Panc1 (cell line): ENCODE measurements around the gene BRD3. TPM values are rescaled to one million over a fixed set of nuclear protein-coding genes. Genes with fewer than 3 reads are reported as not detected.

Source experiments
- ATAC-seq: fragments of 200-7000 bp; cut with Tn5 transposase; 2 replicates; pipeline ENCODE4 v1.9.1; 2020; ENCODE audit warnings: mild to moderate bottlenecking, moderate library complexity
- BruUV-seq: library from RNA; stranded (reverse); fragments of 400-500 nt; replicated peaks from 2 replicates; lab custom pipeline; 2021; lab: Mats Ljungman, UMichigan
- CTCF ChIA-PET: fragments of 300-600 bp; sonication (Branson Sonifier 250); formaldehyde crosslinking; loops from one replicate; lab custom pipeline; 2022; ENCODE audit warnings: antibody characterized with exemption; lab: Charles Lee
- POLR2A ChIA-PET: fragments of 300-600 bp; sonication (Branson Sonifier 250); formaldehyde crosslinking; loops from one replicate; lab custom pipeline; 2022; ENCODE audit warnings: antibody characterized with exemption; lab: Charles Lee
- DNase-seq: peaks from one replicate; pipeline ENCODE4 v3.0.0-alpha.2; 2010; ENCODE audit warnings: low read depth, low spot score
- H3K27ac ChIP-seq: 2 replicates; pipeline ENCODE4 v1.5.1; 2011; ENCODE audit warnings: mild to moderate bottlenecking, low read length, inconsistent platforms
- H3K27me3 ChIP-seq: fragments of 200-500 bp; sonication (Bioruptor generic); 2 replicates; pipeline ENCODE4 v1.6.0; 2014; ENCODE audit warnings: low read length, inconsistent platforms; ENCODE audit not compliant: control insufficient read depth, insufficient read depth
- H3K36me3 ChIP-seq: fragments of 200-500 bp; sonication (Bioruptor generic); 2 replicates; pipeline ENCODE4 v1.5.1; 2014; ENCODE audit warnings: inconsistent platforms, mild to moderate bottlenecking, low read length, moderate library complexity; ENCODE audit not compliant: control insufficient read depth, insufficient read depth
- H3K4me1 ChIP-seq: 2 replicates; pipeline ENCODE4 v1.5.1; 2011; ENCODE audit warnings: inconsistent platforms, mild to moderate bottlenecking, low read length, moderate library complexity; ENCODE audit not compliant: control insufficient read depth, insufficient read depth
- H3K4me3 ChIP-seq, 2 experiments: 2 replicates each; pipeline ENCODE4 v1.5.1; 2011 to 2012; ENCODE audit warnings: low read depth in 2 of 2, low read length in 2 of 2, mild to moderate bottlenecking in 2 of 2, inconsistent platforms in 1 of 2, moderate library complexity in 1 of 2
- H3K9me3 ChIP-seq: fragments of 200-500 bp; sonication (Bioruptor generic); 2 replicates; pipeline ENCODE4 v1.5.1; 2014; ENCODE audit warnings: low read depth, mild to moderate bottlenecking, inconsistent platforms, low read length, moderate library complexity; ENCODE audit not compliant: control insufficient read depth, insufficient read depth
- CTCF ChIP-seq: fragments of 450-650 bp; IDR thresholded peaks from 2 replicates; pipeline ENCODE4 v1.5.1; 2017; ENCODE audit warnings: mild to moderate bottlenecking
- POLR2AphosphoS5 ChIP-seq: IDR thresholded peaks from 2 replicates; pipeline ENCODE4 v1.6.1; 2012; ENCODE audit warnings: mild to moderate bottlenecking, low read depth, low read length, moderate library complexity
- SIN3A ChIP-seq: IDR thresholded peaks from 2 replicates; pipeline ENCODE4 v1.6.1; 2012; ENCODE audit warnings: low read depth, mild to moderate bottlenecking, low read length, moderate library complexity, borderline replicate concordance; ENCODE audit not compliant: insufficient read depth
- TCF7L2 ChIP-seq: IDR thresholded peaks from 2 replicates; pipeline ENCODE4 v1.6.1; 2011; ENCODE audit warnings: mild to moderate bottlenecking, low read depth, low read length, inconsistent platforms
- in situ Hi-C: cut with HindIII; loops from 2 replicates; pipeline ENCODE4 v1.10.0; 2016; ENCODE audit warnings: low sequenced_read_pairs, low pct_unique_long_range_greater_than_20kb
- intact Hi-C: fragments of 100-400 bp; cut with micrococcal nuclease; formaldehyde crosslinking; loops from one replicate; pipeline ENCODE4 v1.10.0; 2022; ENCODE audit not compliant: unreplicated experiment
- total RNA-seq: library from RNA; stranded (reverse); gene quantifications from one replicate; pipeline ENCODE4 v1.2.1, GENCODE V29; 2021; ENCODE audit not compliant: unreplicated experiment
- TF ChIP-seq, protein P1 (sequence below), 2 experiments: IDR thresholded peaks; 2 replicates each; pipeline ENCODE4 v1.6.1; 2011 to 2012; ENCODE audit warnings: low read depth in 2 of 2, control low read depth in 1 of 2, low read length in 1 of 2, mild to moderate bottlenecking in 1 of 2, moderate library complexity in 1 of 2; ENCODE audit not compliant: insufficient read depth in 1 of 2

BRD3 gene
- total RNA-seq, 1 experiment from 2014 or later, result 27.6 TPM

GRCh38 chr9:134049236-134049635 lies 18.6 kb downstream of the BRD3 start:
- ATAC-seq, result no peak
- H3K9me3 ChIP-seq, result no peaks in the 10 kb centered on the region
- H3K27me3 ChIP-seq, result no peaks in the 10 kb centered on the region
- TF ChIP-seq POLR2AphosphoS5 (no peak), CTCF (no peak), TCF7L2 (no peak), SIN3A (no peak)
- TF ChIP-seq, protein P1, sequence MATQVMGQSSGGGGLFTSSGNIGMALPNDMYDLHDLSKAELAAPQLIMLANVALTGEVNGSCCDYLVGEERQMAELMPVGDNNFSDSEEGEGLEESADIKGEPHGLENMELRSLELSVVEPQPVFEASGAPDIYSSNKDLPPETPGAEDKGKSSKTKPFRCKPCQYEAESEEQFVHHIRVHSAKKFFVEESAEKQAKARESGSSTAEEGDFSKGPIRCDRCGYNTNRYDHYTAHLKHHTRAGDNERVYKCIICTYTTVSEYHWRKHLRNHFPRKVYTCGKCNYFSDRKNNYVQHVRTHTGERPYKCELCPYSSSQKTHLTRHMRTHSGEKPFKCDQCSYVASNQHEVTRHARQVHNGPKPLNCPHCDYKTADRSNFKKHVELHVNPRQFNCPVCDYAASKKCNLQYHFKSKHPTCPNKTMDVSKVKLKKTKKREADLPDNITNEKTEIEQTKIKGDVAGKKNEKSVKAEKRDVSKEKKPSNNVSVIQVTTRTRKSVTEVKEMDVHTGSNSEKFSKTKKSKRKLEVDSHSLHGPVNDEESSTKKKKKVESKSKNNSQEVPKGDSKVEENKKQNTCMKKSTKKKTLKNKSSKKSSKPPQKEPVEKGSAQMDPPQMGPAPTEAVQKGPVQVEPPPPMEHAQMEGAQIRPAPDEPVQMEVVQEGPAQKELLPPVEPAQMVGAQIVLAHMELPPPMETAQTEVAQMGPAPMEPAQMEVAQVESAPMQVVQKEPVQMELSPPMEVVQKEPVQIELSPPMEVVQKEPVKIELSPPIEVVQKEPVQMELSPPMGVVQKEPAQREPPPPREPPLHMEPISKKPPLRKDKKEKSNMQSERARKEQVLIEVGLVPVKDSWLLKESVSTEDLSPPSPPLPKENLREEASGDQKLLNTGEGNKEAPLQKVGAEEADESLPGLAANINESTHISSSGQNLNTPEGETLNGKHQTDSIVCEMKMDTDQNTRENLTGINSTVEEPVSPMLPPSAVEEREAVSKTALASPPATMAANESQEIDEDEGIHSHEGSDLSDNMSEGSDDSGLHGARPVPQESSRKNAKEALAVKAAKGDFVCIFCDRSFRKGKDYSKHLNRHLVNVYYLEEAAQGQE (IDR thresholded peaks at IDR 0.05; ENCODE audit: insufficient read depth in 1 of 2, low read depth in 2 of 2, low read length in 1 of 2), result no peak
- intact Hi-C loops, result no loop called here
- H3K27ac ChIP-seq, result no peak overlapping the region
- H3K4me1 ChIP-seq, result no peaks in the 10 kb centered on the region
- H3K36me3 ChIP-seq, result no peaks in the 10 kb centered on the region
- ChIA-PET CTCF (no interaction called here), POLR2A (no interaction called here)
- no TSS peak for BruUV-seq
- DNase-seq, result no peak
- in situ Hi-C loops, result no loop called here
- H3K4me3 ChIP-seq, result no peak overlapping the region

GRCh38 chr9:134048582-134048968 lies 19.3 kb downstream of the BRD3 start:
- POLR2A ChIA-PET, result no interaction called here
- intact Hi-C loops, result no loop called here
- no TSS peak for BruUV-seq
- DNase-seq (no peak), ATAC-seq (no peak)
- Histone ChIP-seq H3K27me3 (no peaks in the 10 kb centered on the region), H3K27ac (no peak overlapping the region), H3K4me3 (no peak overlapping the region), H3K9me3 (no peaks in the 10 kb centered on the region), H3K4me1 (no peaks in the 10 kb centered on the region), H3K36me3 (no peaks in the 10 kb centered on the region)
- in situ Hi-C loops, result no loop called here
- CTCF ChIA-PET, result no interaction called here
- no peak for TF ChIP-seq POLR2AphosphoS5
- TF ChIP-seq CTCF, result no peak
- TF ChIP-seq TCF7L2, result no peak
- TF ChIP-seq, protein P1 (IDR thresholded peaks at IDR 0.05; ENCODE audit: insufficient read depth in 1 of 2, low read depth in 2 of 2, low read length in 1 of 2), result no peak
- TF ChIP-seq SIN3A, result no peak
